ENCODE data around the gene SCGB1A1. TPM values are rescaled to one million over a fixed set of nuclear protein-coding genes. Genes with fewer than 3 reads are reported as not detected.

SCGB1A1 gene
- total and polyA plus RNA-seq, 2 of the 13 experiments (the other 11 are each of a cell fraction or from before 2014, with no cell fraction given) = not detected

DNA sequence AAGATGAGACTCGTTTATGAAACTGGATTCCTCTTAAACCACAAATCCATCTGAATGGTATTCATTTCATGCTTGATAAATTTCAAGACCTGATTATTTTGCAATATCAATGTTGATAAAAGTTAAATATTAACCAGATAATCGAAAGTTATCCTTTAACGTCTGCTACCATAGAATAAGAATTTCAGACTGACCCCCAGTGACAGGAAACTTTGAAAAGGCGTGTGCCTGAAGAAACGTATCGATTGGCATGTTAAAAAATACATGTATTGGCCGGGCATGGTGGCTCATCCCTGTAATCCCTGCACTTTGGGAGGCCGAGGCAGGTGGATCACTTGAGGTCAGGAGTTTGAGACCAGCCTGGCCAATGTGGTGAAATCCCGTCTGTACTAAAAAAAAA is 13.9 kb downstream of the SCGB1A1 start (continued):
- TF ChIP-seq BRCA1 (CRISPR knock-in tag; IDR thresholded peaks at IDR 0.05) (no peak), SOX6 (IDR thresholded peaks at IDR 0.05) (no peak), SOX6 (CRISPR knock-in tag; IDR thresholded peaks at IDR 0.05) (peak; percentile 74), REXO4 (CRISPR knock-in tag; IDR thresholded peaks at IDR 0.05; ENCODE audit: borderline replicate concordance) (no peak), ZNF672 (CRISPR knock-in tag; IDR thresholded peaks at IDR 0.05) (no peak), ZFP36 (IDR thresholded peaks at IDR 0.05; ENCODE audit: borderline replicate concordance, low read depth, low read length, partially characterized antibody) (no peak), NFE2L1 (CRISPR knock-in tag; IDR thresholded peaks at IDR 0.05; ENCODE audit: borderline replicate concordance) (no peak), ZNF766 (CRISPR knock-in tag; IDR thresholded peaks at IDR 0.05; ENCODE audit: borderline replicate concordance) (no peak), ZNF124 (CRISPR knock-in tag; IDR thresholded peaks at IDR 0.05) (no peak), ZNF292 (CRISPR knock-in tag; IDR thresholded peaks at IDR 0.05; ENCODE audit: borderline replicate concordance, low read depth) (0 out of 2 replicates have a peak, but pooled peaks have one; percentile 33), CREB1 (IDR thresholded peaks at IDR 0.05) (no peak), CREB1 (CRISPR knock-in tag; IDR thresholded peaks at IDR 0.05) (peak; percentile 39; the same call in 1 of the 2 replicates), ZNF367 (CRISPR knock-in tag; IDR thresholded peaks at IDR 0.05; ENCODE audit: borderline replicate concordance) (no peak), ZMYM2 (CRISPR knock-in tag; IDR thresholded peaks at IDR 0.05) (peak; percentile 92), RBAK (CRISPR knock-in tag; IDR thresholded peaks at IDR 0.05) (no peak), ZBTB42 (CRISPR knock-in tag; IDR thresholded peaks at IDR 0.05) (no peak)
- TF ChIP-seq, protein P1, sequence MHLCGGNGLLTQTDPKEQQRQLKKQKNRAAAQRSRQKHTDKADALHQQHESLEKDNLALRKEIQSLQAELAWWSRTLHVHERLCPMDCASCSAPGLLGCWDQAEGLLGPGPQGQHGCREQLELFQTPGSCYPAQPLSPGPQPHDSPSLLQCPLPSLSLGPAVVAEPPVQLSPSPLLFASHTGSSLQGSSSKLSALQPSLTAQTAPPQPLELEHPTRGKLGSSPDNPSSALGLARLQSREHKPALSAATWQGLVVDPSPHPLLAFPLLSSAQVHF (CRISPR knock-in tag; IDR thresholded peaks at IDR 0.05) = no peak
- TF ChIP-seq, protein P2, sequence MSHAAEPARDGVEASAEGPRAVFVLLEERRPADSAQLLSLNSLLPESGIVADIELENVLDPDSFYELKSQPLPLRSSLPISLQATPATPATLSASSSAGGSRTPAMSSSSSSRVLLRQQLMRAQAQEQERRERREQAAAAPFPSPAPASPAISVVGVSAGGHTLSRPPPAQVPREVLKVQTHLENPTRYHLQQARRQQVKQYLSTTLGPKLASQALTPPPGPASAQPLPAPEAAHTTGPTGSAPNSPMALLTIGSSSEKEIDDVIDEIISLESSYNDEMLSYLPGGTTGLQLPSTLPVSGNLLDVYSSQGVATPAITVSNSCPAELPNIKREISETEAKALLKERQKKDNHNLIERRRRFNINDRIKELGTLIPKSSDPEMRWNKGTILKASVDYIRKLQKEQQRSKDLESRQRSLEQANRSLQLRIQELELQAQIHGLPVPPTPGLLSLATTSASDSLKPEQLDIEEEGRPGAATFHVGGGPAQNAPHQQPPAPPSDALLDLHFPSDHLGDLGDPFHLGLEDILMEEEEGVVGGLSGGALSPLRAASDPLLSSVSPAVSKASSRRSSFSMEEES (CRISPR knock-in tag; IDR thresholded peaks at IDR 0.05) = 0 out of 2 replicates have a peak, but pooled peaks have one; percentile 21
- TF ChIP-seq, protein P3, sequence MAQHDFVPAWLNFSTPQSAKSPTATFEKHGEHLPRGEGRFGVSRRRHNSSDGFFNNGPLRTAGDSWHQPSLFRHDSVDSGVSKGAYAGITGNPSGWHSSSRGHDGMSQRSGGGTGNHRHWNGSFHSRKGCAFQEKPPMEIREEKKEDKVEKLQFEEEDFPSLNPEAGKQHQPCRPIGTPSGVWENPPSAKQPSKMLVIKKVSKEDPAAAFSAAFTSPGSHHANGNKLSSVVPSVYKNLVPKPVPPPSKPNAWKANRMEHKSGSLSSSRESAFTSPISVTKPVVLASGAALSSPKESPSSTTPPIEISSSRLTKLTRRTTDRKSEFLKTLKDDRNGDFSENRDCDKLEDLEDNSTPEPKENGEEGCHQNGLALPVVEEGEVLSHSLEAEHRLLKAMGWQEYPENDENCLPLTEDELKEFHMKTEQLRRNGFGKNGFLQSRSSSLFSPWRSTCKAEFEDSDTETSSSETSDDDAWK (CRISPR knock-in tag; IDR thresholded peaks at IDR 0.05) = no peak
- TF ChIP-seq, protein P4, sequence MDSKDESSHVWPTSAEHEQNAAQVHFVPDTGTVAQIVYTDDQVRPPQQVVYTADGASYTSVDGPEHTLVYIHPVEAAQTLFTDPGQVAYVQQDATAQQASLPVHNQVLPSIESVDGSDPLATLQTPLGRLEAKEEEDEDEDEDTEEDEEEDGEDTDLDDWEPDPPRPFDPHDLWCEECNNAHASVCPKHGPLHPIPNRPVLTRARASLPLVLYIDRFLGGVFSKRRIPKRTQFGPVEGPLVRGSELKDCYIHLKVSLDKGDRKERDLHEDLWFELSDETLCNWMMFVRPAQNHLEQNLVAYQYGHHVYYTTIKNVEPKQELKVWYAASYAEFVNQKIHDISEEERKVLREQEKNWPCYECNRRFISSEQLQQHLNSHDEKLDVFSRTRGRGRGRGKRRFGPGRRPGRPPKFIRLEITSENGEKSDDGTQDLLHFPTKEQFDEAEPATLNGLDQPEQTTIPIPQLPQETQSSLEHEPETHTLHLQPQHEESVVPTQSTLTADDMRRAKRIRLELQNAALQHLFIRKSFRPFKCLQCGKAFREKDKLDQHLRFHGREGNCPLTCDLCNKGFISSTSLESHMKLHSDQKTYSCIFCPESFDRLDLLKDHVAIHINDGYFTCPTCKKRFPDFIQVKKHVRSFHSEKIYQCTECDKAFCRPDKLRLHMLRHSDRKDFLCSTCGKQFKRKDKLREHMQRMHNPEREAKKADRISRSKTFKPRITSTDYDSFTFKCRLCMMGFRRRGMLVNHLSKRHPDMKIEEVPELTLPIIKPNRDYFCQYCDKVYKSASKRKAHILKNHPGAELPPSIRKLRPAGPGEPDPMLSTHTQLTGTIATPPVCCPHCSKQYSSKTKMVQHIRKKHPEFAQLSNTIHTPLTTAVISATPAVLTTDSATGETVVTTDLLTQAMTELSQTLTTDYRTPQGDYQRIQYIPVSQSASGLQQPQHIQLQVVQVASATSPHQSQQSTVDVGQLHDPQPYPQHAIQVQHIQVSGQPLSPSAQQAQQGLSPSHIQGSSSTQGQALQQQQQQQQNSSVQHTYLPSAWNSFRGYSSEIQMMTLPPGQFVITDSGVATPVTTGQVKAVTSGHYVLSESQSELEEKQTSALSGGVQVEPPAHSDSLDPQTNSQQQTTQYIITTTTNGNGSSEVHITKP (CRISPR knock-in tag; IDR thresholded peaks at IDR 0.05; ENCODE audit: low read depth) = no peak
